K562 (cell line): ENCODE data around the gene CBFA2T2. TPM values are rescaled to one million over a fixed set of nuclear protein-coding genes. Genes with fewer than 3 reads are reported as not detected.

Experiments used
- ATAC-seq: fragments of 200-7000 bp; cut with Tn5 transposase; 3 replicates; pipeline ENCODE4 v1.9.1; 2020; ENCODE audit warnings: moderate library complexity
- BruUV-seq: library from RNA; stranded (reverse); fragments of 400-500 nt; replicated peaks from 2 replicates; lab custom pipeline; 2021; lab: Mats Ljungman, UMichigan
- CTCF ChIA-PET: fragments of 300-600 bp; formaldehyde crosslinking; extraction: SDS; loops from one replicate; lab custom pipeline; 2021; ENCODE audit warnings: low intra/inter-chr PET ratio; lab: Yijun Ruan, JAX
- POLR2A ChIA-PET: fragments of 300-600, 350-650 bp; sonication (Branson Sonifier 250); formaldehyde crosslinking; extraction: SDS; loops from one replicate; lab custom pipeline; 2021; ENCODE audit warnings: antibody characterized with exemption, inconsistent platforms; lab: Yijun Ruan, JAX
- DNase-seq, 4 experiments: peaks; one replicate each; pipeline versions ENCODE4 v3.0.0 to v3.0.0-alpha.2; 2011 to 2018; ENCODE audit warnings: low spot score in 3 of 4, mixed read lengths in 3 of 4; ENCODE audit errors: extremely low read depth in 1 of 4
- FAIRE-seq: peaks from 2 replicates; lab custom pipeline; 2011; peaks lifted over from hg19 to GRCh38; lab: Jason Lieb, UNC
- H2AFZ ChIP-seq: 2 replicates; pipeline ENCODE4 v1.6.0; 2011; ENCODE audit warnings: low read depth, low read length, control low read depth, inconsistent platforms
- H3K27ac ChIP-seq: fragments of 200-600 bp; 3 replicates; pipeline ENCODE4 v1.8.0; 2011; ENCODE audit warnings: low read depth, mild to moderate bottlenecking, control low read depth, inconsistent platforms, low read length, moderate library complexity, mixed read lengths; ENCODE audit errors: extremely low read depth
- H3K27me3 ChIP-seq, 2 experiments: fragments of 300-600 bp in 1 of 2; 2 replicates in 1 of 2; 3 replicates in 1 of 2; pipeline versions ENCODE4 v1.6.0 to v1.8.0; 2011; ENCODE audit warnings: inconsistent platforms in 2 of 2, low read length in 2 of 2, mild to moderate bottlenecking in 1 of 2, mixed read lengths in 1 of 2, moderate library complexity in 1 of 2; ENCODE audit not compliant: control insufficient read depth in 2 of 2, insufficient read depth in 2 of 2
- H3K36me3 ChIP-seq: fragments of 300-600 bp; 3 replicates; pipeline ENCODE4 v1.8.0; 2011; ENCODE audit warnings: mild to moderate bottlenecking, low read length, inconsistent platforms; ENCODE audit not compliant: control insufficient read depth, insufficient read depth
- H3K4me1 ChIP-seq, 2 experiments: fragments of 200-600 bp in 1 of 2; replicated peaks in 1 of 2; 2 replicates in 1 of 2; 3 replicates in 1 of 2; pipeline versions ENCODE4 v1.5.1 to v1.8.0; 2011; ENCODE audit warnings: inconsistent platforms in 2 of 2, low read length in 2 of 2, mild to moderate bottlenecking in 1 of 2, mixed read lengths in 1 of 2, moderate library complexity in 1 of 2; ENCODE audit not compliant: control insufficient read depth in 2 of 2, insufficient read depth in 2 of 2
- H3K4me2 ChIP-seq: 2 replicates; pipeline ENCODE4 v1.6.1; 2011; ENCODE audit warnings: low read length, control low read depth, inconsistent platforms, mixed read lengths; ENCODE audit not compliant: insufficient read depth
- H3K4me3 ChIP-seq: fragments of 200-600 bp; sonication (generic), shearing (Covaris generic); 2 replicates; pipeline ENCODE4 v1.5.1; 2016; ENCODE audit warnings: control low read depth, inconsistent platforms
- H3K79me2 ChIP-seq: fragments of 200-600 bp; 3 replicates; pipeline ENCODE4 v1.8.0; 2011; ENCODE audit warnings: low read length, inconsistent platforms; ENCODE audit not compliant: control insufficient read depth, insufficient read depth
- H3K9ac ChIP-seq, 2 experiments: 2 replicates each; pipeline versions ENCODE4 v1.6.0 to v1.6.1; 2011; ENCODE audit warnings: low read depth in 2 of 2, low read length in 2 of 2, control low read depth in 1 of 2, inconsistent platforms in 1 of 2, mild to moderate bottlenecking in 1 of 2, mixed read lengths in 1 of 2; ENCODE audit not compliant: insufficient read depth in 1 of 2
- H3K9me1 ChIP-seq: one replicate; pipeline ENCODE4 v1.6.0; 2011; ENCODE audit warnings: inconsistent platforms, mild to moderate bottlenecking, low read length, moderate library complexity; ENCODE audit not compliant: control insufficient read depth, insufficient read depth
- H3K9me3 ChIP-seq: replicated peaks from 2 replicates; pipeline ENCODE4 v1.5.1; 2011; ENCODE audit warnings: low read depth, low read length, inconsistent platforms; ENCODE audit not compliant: control insufficient read depth, insufficient read depth
- H4K20me1 ChIP-seq: replicated peaks from 2 replicates; pipeline ENCODE4 v1.6.1; 2011; ENCODE audit warnings: low read length, inconsistent platforms, mixed read lengths; ENCODE audit not compliant: control insufficient read depth, insufficient read depth
- BCOR ChIP-seq: fragments of 450-650 bp; IDR thresholded peaks from 2 replicates; pipeline ENCODE4 v1.6.1; 2016
- CBX8 ChIP-seq: fragments of 200-600 bp; sonication (generic); IDR thresholded peaks from 2 replicates; pipeline ENCODE4 v1.6.1; 2012; ENCODE audit warnings: borderline replicate concordance, mixed run types, low read depth, mild to moderate bottlenecking, moderate library complexity, mixed read lengths, low read length, control low read depth, inconsistent platforms; ENCODE audit not compliant: poor library complexity, severe bottlenecking; ENCODE audit errors: extremely low read depth
- CREBBP ChIP-seq: IDR thresholded peaks from one replicate; pipeline ENCODE4 v1.6.1; 2012; ENCODE audit warnings: low read depth, mild to moderate bottlenecking, control low read depth, inconsistent platforms, low read length
- KDM1A ChIP-seq, 2 experiments: fragments of 450-650 bp; IDR thresholded peaks; 2 replicates each; pipeline ENCODE4 v1.6.1; 2016; ENCODE audit warnings: mild to moderate bottlenecking in 2 of 2
- NR1H2 ChIP-seq: sonication (generic); formaldehyde crosslinking; IDR thresholded peaks from 2 replicates; pipeline ENCODE4 v1.4.0; 2020; ENCODE audit warnings: mild to moderate bottlenecking, missing genetic modification reagents
- NR2C1 ChIP-seq, 2 experiments: fragments of 450-650 bp; IDR thresholded peaks; 2 replicates each; pipeline ENCODE4 v1.6.1; 2017; ENCODE audit warnings: mild to moderate bottlenecking in 2 of 2, antibody characterized with exemption in 1 of 2, inconsistent platforms in 1 of 2, missing compliant biosample characterization in 1 of 2, missing genetic modification characterization in 1 of 2
- SMARCC2 ChIP-seq: fragments of 450-650 bp; IDR thresholded peaks from 2 replicates; pipeline ENCODE4 v1.6.1; 2017; ENCODE audit warnings: antibody characterized with exemption, moderate library complexity, mild to moderate bottlenecking, low read depth
- SRSF9 ChIP-seq: fragments of 200-400 bp; formaldehyde crosslinking; IDR thresholded peaks from 2 replicates; pipeline ENCODE4 v1.6.1; 2017; ENCODE audit warnings: low read depth, low read length, borderline replicate concordance
- TCF7 ChIP-seq: sonication (generic); IDR thresholded peaks from 2 replicates; pipeline ENCODE4 v1.6.1; 2016; ENCODE audit warnings: antibody characterized with exemption, borderline replicate concordance
- THRAP3 ChIP-seq: fragments of 450-650 bp; IDR thresholded peaks from 2 replicates; pipeline ENCODE4 v1.6.1; 2016; ENCODE audit warnings: mild to moderate bottlenecking, inconsistent platforms, borderline replicate concordance
- ZNF699 ChIP-seq: fragments of 250-450 bp; sonication (Bioruptor Pico); IDR thresholded peaks from 2 replicates; pipeline ENCODE4 v1.8.0; 2021; ENCODE audit warnings: mild to moderate bottlenecking, moderate library complexity; ENCODE audit not compliant: insufficient replicate concordance
- WGBS: fragments of 100-300 bp; shearing (Covaris generic); methylation state at CpG from one replicate; pipeline ENCODE4 v1.1.6; 2016; ENCODE audit warnings: low coverage, mixed read lengths; ENCODE audit not compliant: insufficient coverage; ENCODE audit errors: missing lambda C conversion rate; 5-methylcytosine and 5-hydroxymethylcytosine counted together
- in situ Hi-C: fragments of 300-500 bp; cut with MboI; formaldehyde crosslinking; loops from 4 replicates; pipeline ENCODE4 v1.15.0; 2018; ENCODE audit warnings: inconsistent platforms, mixed read lengths
- intact Hi-C: fragments of 100-400 bp; cut with micrococcal nuclease; formaldehyde crosslinking; loops from 2 replicates; pipeline ENCODE4 v1.14.2; 2022
- polyA plus RNA-seq, 8 experiments: library from polyadenylated mRNA; depleted of rRNA in 4 of 8; stranded (reverse) in 5 of 8; unstranded in 3 of 8; fragments of >200 nt; fragmentation: Nextera tagmentation in 2 of 8; fragmentation: Illumina TruSeq in 1 of 8; extraction: Ambion mirVana in 2 of 8; extraction: Trizol in 1 of 8; gene quantifications; 2 replicates each; pipeline versions ENCODE4 v1.2.1 to v1.2.3, GENCODE V29; 2011 to 2014; ENCODE audit warnings: inconsistent platforms in 1 of 8, missing spikeins in 1 of 8
- total RNA-seq, 7 experiments: library from RNA; depleted of rRNA in 6 of 7; stranded (reverse); fragments of >200 nt in 6 of 7; fragmentation: Illumina TruSeq in 2 of 7; extraction: Trizol in 2 of 7; gene quantifications; 2 replicates each; pipeline versions ENCODE4 v1.2.1 to v1.2.3, GENCODE V29; 2011 to 2021; ENCODE audit warnings: low replicate concordance in 1 of 7
- TF ChIP-seq, protein P1 (sequence below): IDR thresholded peaks from 3 replicates; pipeline ENCODE4 v1.6.1; 2011; ENCODE audit warnings: borderline replicate concordance, mild to moderate bottlenecking, moderate library complexity; ENCODE audit not compliant: insufficient read length; ENCODE audit errors: extremely low read depth
- TF ChIP-seq, protein P2 (sequence below): sonication (generic); formaldehyde crosslinking; IDR thresholded peaks from 2 replicates; pipeline ENCODE4 v1.8.1; 2023; ENCODE audit warnings: mild to moderate bottlenecking, missing genetic modification reagents
- TF ChIP-seq, protein P3 (sequence below): fragments of 450-650 bp; IDR thresholded peaks from 2 replicates; pipeline ENCODE4 v1.6.1; 2016; ENCODE audit warnings: mild to moderate bottlenecking

CBFA2T2 gene
- total and polyA plus RNA-seq, 9 of the 15 experiments (the other 6 are each of a cell fraction or from before 2014, with no cell fraction given) = 0.27 to 9.6 (median 5.8) TPM

DNA sequence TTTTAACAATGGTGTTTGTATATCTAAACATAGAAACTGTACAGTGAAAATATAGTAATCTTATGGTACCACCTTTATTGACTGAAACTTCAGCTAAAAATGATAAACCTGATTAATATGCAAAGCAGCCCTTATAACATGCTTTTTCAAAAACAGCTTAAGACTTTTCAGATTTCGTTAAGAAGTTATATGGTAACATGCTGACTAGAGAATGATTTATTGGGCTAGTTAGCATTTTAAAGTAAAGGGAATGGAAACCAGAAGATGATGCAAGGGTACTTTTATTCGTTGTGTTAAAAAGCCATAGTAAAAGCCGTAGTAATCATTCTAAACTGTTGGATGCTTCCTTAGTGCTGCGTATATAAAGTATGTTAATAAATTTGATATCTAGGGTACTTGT lies 50.5 kb downstream of the CBFA2T2 start (continued):
- TF ChIP-seq CREBBP (no peak), NR1H2 (CRISPR knock-in tag) (no peak), BCOR (no peak), CBX8 (no peak)
- TF ChIP-seq, all 486 proteins: peak for 0

DNA sequence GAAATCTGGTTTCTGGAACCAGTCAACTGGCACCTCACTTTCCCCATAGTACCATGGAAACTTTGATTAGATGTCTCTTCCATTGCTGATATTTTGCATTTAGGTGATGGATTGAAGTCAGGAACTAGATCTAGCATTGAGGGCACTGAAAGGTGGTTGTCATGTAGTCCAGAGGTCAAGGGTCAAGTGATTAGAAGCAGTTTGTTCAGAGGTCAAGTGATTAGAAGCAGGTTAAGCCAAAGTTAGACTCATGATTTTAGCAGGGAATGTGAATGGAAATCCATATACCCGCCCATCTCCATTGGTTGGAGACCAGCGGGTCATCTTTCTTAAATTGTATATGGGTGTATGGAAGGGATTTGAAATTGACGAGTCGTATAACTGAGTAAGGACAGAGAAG lies 51.2 kb downstream of the CBFA2T2 start:
- WGBS = 62% methylated on average over 4 of the region's 4 CpGs
- H3K36me3 ChIP-seq = no peaks in the 10 kb centered on the region; the same call in 2 of the 3 replicates
- no peaks in the 10 kb centered on the region for H3K9me1 ChIP-seq
- no peaks in the 10 kb centered on the region for H3K27me3 ChIP-seq
- DNase-seq (no peak), ATAC-seq (no peak), FAIRE-seq (no peak)
- TF ChIP-seq, protein P1, sequence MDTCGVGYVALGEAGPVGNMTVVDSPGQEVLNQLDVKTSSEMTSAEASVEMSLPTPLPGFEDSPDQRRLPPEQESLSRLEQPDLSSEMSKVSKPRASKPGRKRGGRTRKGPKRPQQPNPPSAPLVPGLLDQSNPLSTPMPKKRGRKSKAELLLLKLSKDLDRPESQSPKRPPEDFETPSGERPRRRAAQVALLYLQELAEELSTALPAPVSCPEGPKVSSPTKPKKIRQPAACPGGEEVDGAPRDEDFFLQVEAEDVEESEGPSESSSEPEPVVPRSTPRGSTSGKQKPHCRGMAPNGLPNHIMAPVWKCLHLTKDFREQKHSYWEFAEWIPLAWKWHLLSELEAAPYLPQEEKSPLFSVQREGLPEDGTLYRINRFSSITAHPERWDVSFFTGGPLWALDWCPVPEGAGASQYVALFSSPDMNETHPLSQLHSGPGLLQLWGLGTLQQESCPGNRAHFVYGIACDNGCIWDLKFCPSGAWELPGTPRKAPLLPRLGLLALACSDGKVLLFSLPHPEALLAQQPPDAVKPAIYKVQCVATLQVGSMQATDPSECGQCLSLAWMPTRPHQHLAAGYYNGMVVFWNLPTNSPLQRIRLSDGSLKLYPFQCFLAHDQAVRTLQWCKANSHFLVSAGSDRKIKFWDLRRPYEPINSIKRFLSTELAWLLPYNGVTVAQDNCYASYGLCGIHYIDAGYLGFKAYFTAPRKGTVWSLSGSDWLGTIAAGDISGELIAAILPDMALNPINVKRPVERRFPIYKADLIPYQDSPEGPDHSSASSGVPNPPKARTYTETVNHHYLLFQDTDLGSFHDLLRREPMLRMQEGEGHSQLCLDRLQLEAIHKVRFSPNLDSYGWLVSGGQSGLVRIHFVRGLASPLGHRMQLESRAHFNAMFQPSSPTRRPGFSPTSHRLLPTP = no peak
- peak in 1 of 2 experiments; percentile 51; a peak in 1 of 4 replicates for TF ChIP-seq KDM1A (IDR thresholded peaks at IDR 0.05)
- 0 out of 2 replicates have a peak, but pooled peaks have one; percentile 35 for TF ChIP-seq NR2C1 (IDR thresholded peaks at IDR 0.05)
- TF ChIP-seq NR2C1 (tag; IDR thresholded peaks at IDR 0.05) = peak; percentile 43; the same call in 1 of the 2 replicates
- TF ChIP-seq SMARCC2 = no peak
- no peak for TF ChIP-seq TCF7
- TF ChIP-seq ZNF699 (CRISPR knock-in tag) = no peak
- TF ChIP-seq, protein P2, sequence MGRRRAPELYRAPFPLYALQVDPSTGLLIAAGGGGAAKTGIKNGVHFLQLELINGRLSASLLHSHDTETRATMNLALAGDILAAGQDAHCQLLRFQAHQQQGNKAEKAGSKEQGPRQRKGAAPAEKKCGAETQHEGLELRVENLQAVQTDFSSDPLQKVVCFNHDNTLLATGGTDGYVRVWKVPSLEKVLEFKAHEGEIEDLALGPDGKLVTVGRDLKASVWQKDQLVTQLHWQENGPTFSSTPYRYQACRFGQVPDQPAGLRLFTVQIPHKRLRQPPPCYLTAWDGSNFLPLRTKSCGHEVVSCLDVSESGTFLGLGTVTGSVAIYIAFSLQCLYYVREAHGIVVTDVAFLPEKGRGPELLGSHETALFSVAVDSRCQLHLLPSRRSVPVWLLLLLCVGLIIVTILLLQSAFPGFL (CRISPR knock-in tag) = no peak
- TF ChIP-seq, protein P3, sequence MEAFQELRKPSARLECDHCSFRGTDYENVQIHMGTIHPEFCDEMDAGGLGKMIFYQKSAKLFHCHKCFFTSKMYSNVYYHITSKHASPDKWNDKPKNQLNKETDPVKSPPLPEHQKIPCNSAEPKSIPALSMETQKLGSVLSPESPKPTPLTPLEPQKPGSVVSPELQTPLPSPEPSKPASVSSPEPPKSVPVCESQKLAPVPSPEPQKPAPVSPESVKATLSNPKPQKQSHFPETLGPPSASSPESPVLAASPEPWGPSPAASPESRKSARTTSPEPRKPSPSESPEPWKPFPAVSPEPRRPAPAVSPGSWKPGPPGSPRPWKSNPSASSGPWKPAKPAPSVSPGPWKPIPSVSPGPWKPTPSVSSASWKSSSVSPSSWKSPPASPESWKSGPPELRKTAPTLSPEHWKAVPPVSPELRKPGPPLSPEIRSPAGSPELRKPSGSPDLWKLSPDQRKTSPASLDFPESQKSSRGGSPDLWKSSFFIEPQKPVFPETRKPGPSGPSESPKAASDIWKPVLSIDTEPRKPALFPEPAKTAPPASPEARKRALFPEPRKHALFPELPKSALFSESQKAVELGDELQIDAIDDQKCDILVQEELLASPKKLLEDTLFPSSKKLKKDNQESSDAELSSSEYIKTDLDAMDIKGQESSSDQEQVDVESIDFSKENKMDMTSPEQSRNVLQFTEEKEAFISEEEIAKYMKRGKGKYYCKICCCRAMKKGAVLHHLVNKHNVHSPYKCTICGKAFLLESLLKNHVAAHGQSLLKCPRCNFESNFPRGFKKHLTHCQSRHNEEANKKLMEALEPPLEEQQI = no peak
- TF ChIP-seq SRSF9 = no peak
- TF ChIP-seq THRAP3 = no peak
- H3K27ac ChIP-seq = no peak overlapping the region
- no peak overlapping the region for H3K9ac ChIP-seq
- H3K9me3 ChIP-seq = no peaks in the 10 kb centered on the region
- intact Hi-C loops = no loop called here
- H3K79me2 ChIP-seq = no peaks in the 10 kb centered on the region
- in situ Hi-C loops = no loop called here
- H4K20me1 ChIP-seq = no peaks in the 10 kb centered on the region
- H3K4me3 ChIP-seq = no peak overlapping the region
- no peak overlapping the region for H3K4me2 ChIP-seq
- POLR2A ChIA-PET = no interaction called here
- BruUV-seq = no TSS peak
- H3K4me1 ChIP-seq = peaks cover 0 to 3% of the 10 kb centered on the region in 2 experiments; a peak in 2 of 5 replicates
- H2AFZ ChIP-seq = no peak overlapping the region
- CTCF ChIA-PET = no interaction called here
